ENCODE results near the gene DCHS2. TPM values are rescaled to one million over a fixed set of nuclear protein-coding genes. Genes with fewer than 3 reads are reported as not detected.

Gene DCHS2
- total RNA-seq, 1 donor from 2014 or later, result 0.40 TPM

DNA sequence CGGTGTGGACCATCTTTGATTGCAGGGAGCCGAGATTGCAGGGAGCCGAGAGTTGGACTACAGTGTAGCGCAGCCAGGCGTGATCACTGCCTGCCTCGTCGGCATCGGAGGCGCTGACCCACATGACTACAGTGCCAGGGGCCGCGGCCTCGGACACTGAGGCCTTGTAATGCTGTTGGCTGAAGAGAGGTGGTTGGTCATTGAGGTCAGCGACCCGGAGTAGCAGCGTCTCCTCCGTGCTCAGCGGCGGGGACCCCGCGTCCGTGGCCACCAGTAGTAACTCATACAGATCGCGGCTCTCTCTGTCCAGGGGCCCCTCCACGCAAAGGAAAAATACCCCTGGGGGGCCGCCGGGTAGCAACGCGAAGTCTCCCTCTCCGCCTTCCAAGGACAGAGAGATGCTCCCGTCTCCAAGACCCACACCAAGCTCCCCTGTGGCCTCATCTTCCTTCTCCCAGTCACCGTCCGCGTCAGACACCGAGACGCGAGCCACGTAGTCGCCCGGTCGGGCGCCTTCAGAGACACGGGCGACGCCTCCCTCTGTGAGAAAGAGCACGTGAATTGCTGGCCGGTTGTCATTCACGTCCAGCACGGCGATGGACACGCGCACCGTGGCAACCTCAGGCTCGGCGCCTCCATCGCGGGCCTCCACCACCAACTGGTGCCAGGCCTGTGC, 1.9 kb downstream of the DCHS2 start:
- DNase-seq (ENCODE audit: low read depth in 2 of 2), result no peak

DNA sequence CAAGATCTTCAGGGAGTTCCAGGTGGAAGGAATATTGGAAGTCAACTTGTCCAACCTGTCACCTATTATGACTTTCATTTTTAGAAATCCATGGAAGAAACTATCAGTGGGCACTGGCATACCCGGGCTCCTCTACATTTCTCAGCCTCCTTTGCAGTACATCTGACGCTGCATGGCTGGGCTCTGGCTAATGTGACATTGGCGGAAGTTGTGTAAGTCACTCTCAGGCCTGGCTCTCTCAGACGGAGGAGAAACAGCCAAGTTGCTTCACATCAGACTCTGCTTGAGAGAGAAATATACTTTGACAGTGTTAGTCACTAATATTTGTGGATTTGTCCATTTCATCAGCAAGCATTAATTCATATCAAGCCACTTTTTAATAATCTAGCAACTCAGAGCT, 4.5 kb downstream of the DCHS2 start:
- no peak for DNase-seq (ENCODE audit: low read depth in 2 of 2)

DNA sequence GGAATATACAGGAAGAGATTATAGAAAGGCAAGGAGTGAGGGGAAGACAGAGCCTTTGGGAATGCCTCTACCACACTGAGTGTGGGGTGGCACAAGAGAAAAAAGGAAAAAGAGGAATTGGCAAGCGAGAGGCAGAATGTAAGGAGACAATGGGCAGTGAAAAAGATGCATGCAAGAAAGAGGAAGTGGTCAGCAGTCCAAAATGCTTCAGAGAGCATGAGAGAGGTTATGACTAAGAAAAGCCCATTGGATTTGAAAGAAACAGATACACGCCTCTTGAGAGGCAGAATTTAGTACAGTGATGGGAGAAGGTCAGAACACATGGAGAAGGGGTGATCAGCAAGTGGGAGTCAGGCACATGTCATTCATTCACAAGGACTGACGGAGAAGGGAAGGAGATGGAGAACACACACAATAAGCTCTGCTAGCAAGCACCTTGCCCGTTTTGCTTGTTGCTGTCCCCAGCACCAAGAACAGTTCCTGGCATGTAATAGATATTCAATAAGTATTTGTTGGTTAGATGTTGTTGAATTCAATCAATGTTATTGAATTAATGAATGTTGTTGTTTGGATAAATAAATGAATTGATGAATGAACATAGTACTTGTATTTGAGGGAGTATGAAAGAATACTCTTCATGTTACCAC, 6.3 kb downstream of the DCHS2 start:
- DNase-seq (ENCODE audit: low read depth in 2 of 2), result no peak

DNA sequence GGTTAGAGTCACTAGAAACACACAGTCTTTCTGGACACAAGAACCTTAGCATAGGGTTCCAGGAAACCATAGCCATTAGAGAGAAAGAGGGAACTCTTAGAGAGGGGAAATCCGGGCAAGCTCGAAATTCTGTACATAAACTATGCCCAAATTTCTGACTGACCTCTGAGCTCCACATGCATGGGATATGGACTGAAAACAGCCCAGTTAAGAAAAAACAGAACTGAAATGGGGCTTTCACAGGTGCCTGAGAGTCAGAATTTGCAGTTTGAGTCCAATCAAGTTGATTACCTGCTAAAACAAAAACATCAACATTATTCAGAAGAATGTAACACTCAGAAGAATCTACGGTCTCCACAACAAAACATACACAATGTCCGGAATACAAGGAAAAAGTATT, 13.1 kb downstream of the DCHS2 start:
- no peak for DNase-seq (ENCODE audit: low read depth in 2 of 2)

DNA sequence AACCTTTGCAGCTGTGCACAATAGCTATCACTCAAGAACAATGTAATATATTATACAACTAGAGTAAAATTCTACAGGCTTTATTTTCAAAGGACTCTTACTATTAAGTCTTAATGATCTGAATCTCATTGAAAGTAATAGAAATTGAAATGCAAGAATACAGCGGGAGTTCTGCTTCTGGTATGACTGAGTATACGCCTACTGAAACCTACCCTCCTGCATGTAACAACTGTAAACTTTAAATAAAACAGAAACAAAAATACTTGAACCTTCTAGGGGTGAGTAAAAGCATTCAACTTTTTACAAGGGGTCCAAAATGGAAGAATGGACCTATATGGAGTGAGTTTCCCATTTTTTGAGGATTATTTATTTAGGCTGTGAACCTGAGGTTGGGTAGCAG, 13.5 kb downstream of the DCHS2 start:
- DNase-seq (ENCODE audit: low read depth in 2 of 2), result no peak

DNA sequence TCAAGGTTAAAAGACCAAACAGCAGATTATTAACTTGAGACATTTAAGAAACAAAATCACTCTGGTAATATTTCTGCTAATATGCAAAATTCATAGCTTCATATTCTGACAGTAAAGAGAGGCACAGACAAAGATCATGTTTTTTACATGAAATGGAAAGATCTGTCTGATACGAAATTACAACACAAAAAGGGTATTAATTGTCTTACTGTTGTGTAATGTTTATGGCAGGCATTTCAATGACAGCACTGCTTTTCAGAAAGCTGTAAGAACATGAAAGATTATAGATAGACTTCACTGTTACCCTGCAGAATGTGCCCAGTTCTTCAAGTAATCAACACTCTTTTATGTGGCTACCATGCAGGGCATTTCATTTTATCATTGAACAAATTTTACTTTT, 15.4 kb downstream of the DCHS2 start:
- DNase-seq (ENCODE audit: low read depth in 2 of 2), result no peak

DNA sequence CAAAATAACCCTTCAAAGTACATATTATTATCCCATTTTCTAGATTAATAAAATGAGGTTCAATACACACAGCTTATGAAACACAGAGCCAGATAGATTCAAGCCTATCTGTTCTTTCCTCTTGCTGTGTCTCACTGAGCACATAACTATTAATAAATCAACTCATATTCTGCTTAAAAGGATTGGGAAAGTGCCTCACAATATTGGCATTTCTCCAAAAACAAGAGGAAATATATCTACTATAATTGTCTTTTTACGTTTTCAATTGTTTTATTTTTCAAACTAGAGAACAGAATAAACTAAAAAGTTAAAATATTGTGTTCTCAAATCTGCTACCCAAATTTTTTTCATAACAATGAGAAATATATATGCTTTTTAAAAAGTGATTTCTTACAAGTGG, 15.8 kb downstream of the DCHS2 start:
- DNase-seq (ENCODE audit: low read depth in 2 of 2), result peak in 1 of 2 donors; percentile 55

DNA sequence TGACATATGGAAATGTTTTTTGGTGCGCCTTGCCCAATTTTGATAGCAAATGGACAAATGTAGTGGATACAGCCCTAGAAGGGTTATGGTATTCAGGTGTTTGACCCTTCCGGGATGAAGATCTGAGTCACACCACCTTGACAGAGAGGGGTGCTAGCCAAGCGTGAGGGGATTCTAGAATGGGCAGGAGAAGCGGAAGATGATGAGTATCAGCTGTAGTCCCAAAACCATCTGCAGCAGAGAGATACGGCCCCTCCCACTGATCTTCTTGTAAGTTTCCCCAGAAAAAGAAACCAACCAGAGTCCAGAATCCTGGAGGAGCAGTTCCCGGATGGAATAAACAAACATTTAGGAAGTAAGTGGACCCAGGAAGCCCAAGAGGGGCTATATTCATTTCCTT, 18.1 kb downstream of the DCHS2 start:
- DNase-seq (ENCODE audit: low read depth in 2 of 2), result no peak

DNA sequence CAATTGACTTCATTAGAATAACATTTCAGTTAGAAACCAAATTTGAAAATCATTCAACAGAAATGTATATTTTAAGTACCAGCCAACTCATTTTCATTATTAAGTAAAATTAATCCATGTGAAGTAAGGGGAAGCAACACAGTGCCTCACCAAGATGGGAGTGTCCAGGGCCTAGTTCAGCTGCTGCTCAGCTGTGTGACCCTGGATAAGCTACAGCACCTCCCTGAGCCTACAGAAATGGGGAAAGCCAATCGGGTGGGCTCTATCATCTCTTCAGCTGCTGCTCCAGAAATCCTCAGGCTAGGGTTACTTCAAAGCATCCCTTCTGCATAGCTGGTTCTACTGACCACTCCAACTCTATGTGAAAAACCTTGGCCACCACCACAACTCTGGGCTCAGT, 18.7 kb downstream of the DCHS2 start:
- no peak for DNase-seq (ENCODE audit: low read depth in 2 of 2)

DNA sequence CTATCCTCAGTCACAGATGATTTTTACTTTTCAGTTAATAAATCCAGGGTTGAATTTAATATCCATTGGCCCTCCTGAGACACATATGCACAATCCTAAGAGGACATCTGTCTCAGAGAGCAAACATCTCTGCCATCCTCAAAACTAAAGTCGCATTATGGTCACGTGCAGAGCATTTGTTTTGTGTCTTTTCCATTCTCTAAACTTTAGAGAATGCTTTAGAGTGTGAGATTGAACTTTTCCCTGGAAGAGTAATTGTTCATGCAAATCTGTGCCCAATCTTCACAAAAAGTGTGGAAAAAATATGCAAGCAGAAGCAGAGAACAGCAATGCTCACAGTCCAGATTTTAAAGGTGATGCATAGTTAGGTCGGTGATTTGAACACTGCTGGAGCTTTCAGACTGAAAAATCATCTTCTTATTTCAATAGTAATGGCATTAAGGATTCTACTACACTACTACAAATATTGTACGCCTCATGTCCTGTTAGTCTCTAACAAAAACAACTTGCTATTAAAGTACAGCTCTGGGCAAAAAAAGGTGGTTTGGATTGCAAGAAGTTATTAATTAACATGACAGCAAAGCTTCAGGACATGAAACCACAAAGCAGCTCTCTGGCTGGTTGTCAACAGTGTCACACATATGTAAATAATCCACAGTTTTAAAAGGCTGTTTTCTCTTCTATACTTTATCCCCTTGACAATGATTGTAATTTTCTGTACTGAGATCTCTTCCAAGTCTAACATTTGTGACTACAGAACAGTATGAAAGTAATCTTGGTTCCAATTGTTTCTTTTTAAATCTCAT, 19.9 kb downstream of the DCHS2 start:
- DNase-seq (ENCODE audit: low read depth in 2 of 2), result no peak

DNA sequence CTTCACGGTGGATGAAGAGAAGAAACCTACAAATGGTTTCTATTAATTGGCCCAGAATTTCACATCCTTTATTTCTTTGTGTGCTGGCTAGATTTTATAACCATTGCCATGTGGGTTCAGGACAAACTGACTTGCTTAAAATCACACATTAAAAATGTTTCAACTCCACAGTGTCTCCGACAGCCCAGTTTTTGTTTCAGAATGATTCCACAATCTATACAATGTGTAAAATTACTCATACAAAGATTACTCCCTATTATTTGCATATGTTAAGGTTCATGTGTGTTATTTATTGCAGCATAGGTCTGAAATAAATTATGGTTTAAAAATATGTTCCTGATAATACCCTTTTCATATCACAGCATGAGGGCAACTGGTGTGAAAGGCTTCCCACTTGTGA, 20.6 kb downstream of the DCHS2 start:
- no peak for DNase-seq (ENCODE audit: low read depth in 2 of 2)

DNA sequence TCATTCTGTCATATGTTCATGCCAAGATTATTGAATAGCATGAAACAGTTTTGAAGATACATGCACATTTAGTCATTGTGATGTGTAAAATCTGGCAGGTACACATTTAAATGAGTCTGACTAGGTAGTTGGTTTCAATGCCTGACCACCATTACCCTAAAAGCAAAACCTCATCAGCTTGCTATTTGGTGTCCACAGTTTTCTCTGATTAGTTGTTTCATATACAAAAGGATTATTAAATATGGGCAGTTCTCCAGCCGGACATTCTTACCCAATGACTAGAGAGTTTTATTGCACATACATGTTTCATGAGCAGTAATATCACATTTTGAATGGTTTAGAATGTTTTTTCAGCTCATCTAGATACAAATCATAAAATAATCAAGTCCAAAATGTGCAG, 23.7 kb downstream of the DCHS2 start:
- DNase-seq (ENCODE audit: low read depth in 2 of 2), result no peak

DNA sequence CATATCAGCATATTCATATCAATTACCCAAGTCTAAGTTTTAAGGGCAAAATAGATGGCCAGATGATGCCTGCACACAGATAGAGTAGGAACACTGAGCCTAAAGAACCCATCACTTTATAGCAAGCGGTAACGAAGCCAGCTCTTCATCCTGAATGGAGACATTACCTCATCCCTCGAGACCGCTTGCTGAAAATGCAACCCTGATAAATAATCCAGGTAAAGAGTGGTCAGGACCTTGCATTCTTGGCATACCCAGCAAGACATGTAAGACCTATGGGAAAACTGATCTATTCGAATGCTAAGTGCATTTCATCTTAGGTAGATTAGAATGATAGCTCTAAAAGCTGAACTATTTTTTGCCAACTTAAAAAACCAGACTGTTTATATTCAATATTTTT, 25.3 kb downstream of the DCHS2 start:
- DNase-seq (ENCODE audit: low read depth in 2 of 2), result no peak

DNA sequence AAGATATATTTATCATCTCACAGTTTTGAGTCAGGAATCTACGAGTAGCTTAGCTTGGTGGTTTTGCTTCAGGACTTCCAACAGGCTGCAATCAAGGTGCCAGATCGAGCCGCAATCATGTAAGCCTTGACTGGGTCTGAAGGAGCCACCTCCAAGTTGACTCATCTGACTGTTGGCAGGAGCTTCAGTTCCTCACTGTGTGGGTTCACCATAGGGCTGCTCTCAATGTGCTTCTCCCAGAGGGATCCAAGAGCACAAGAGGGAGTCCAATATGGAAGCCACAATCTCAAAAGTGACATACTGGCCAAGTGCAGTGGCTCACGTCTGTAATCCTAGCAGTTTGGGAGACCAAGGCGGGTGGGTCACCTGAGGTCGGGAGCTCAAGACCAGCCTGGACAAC, 26.5 kb downstream of the DCHS2 start:
- no peak for DNase-seq (ENCODE audit: low read depth in 2 of 2)

DNA sequence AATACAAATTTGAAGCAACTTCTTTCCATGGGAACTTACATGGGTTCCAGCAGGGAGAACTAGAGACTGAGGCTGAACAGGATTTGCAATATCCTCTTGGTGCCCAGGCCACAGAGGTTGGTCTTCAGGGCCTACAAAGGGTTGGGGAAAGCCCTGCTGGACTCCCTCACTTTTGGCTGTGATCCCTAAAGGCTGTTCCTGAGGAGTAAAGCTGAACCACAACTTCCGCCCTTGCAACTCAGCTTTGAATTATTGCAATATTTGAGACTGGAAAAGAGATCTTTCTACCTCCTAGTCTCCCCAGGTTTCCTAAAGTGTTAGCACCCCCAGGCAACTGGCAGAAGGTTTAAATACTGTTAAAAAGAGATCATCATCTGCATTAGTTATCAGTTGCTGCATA, 26.9 kb downstream of the DCHS2 start:
- DNase-seq (ENCODE audit: low read depth in 2 of 2), result no peak

DNA sequence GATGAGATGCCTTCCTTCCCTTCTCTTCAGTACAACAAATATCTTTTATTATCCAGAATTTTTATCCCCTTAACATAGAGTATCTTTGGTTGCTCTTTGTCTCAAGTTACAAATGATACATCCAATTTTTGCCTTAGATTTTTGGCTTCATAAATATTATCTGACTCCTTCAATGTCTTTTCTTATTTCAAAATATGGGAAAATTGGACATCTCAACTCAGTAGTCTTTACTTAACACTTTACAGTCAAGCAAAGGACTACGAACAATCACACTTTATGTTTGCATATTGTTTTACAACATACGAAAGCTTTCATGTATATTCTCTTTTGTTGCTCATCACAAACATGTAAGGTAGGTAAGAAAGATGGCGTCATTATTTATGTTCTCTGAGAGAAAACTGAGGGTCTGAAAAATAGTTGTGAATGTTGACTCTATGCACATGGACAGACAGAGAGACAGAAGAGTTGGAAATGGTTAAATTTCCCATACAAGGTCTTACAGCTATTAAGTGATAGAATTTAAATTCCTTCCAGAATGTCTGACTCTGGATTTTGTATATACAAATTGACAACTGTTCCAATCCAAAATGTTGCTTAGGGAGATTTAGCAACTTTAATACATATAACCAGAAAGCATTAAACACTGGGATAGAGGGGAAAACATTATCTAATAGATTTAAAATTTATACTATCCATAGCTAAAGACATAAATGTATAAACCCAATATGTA, 29.4 kb downstream of the DCHS2 start:
- DNase-seq (ENCODE audit: low read depth in 2 of 2), result no peak

DNA sequence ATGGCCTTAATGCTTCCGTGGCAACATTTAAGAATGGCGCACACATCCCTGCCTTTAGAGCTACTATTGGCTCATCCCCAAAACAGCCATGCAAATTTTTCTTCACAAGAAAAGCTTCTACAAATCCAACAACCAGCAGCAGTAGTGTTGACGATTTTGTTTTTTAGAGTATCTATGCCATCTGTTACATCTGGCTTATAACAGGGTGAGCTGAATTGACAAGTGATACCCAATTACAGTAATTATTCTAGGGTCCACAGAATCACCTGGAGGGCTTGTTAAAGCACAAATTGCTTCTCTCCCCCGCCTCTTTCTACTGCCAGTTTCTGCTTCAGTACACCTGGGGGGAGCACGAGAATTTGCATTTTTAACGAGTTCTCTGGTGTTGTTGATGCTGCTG, 34.1 kb downstream of the DCHS2 start:
- DNase-seq (ENCODE audit: low read depth in 2 of 2), result no peak

DNA sequence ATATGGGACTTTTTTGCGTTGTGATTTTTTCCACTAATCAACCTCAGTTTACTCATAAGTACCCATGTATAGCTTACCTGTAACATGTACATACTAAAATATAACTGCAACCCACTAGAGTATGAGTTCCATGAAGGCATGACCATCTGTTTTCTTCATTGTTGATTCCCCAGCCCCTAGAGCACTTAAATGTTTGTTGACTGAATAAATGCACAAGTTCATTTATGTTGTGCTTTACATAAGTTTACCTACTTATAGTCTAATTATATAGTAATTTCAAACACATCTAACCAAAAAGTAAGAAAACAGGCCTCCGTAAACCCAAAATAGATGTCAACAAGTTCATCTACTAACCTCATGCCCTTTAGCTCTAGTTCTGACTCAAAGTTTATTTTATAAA, 34.7 kb downstream of the DCHS2 start:
- DNase-seq (ENCODE audit: low read depth in 2 of 2), result no peak

DNA sequence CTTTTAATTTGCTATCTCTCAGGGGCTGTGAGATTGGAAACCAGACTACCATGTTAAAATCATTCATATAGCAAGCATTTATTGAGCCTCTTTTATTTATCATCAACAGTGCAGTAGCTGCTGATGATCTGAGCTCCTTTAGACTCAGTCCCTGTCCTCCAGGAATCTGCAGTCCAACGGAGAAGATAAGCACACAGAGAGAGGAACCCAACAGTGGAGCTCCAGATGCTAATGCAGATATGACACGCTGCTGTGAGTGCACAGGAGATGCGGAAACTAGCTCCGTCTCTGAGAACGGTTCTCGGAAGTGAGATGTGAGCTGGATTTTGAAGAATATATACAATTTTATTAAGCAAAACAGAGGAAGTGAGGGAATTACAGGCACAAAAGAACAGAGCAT, 35.4 kb downstream of the DCHS2 start:
- DNase-seq (ENCODE audit: low read depth in 2 of 2), result no peak

DNA sequence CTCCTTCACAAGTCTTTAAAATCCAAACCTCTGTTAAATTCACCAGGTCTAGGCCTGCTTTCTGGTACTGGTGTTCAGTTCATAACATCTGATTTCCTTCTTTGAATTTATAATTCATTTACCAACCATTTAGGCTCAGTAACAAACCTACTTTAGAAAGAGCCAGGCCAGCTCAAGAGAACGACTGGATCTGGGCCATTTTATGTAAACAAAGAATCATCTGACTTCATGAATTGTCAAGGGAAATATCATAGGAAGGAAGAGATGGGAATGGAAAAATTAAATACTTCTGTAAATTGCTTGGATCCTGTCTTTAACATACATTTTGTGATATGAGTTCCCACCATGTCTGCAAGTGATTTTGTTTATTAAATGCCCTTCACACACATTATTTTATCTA, 36.5 kb downstream of the DCHS2 start:
- DNase-seq (ENCODE audit: low read depth in 2 of 2), result peak in 1 of 2 donors; percentile 0

DNA sequence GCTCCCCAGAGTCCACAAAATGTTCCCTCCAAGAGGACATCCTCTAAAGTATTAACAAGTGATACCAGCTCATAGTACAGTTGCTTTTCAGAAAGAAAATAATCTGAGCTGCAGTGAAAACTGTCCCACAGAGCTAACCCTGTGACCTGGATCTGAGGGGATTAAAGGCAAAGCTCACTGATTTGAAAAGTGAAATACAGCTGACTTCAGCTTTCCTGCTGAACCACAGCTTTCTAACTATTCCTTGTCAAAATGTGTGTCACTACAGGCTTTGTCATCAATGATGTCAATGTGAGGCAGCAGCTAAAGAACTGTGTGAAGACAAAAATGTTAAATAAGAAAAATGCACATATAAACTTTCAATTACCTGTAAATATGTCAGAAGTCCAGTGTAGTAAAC, 36.9 kb downstream of the DCHS2 start:
- DNase-seq (ENCODE audit: low read depth in 2 of 2), result no peak

DNA sequence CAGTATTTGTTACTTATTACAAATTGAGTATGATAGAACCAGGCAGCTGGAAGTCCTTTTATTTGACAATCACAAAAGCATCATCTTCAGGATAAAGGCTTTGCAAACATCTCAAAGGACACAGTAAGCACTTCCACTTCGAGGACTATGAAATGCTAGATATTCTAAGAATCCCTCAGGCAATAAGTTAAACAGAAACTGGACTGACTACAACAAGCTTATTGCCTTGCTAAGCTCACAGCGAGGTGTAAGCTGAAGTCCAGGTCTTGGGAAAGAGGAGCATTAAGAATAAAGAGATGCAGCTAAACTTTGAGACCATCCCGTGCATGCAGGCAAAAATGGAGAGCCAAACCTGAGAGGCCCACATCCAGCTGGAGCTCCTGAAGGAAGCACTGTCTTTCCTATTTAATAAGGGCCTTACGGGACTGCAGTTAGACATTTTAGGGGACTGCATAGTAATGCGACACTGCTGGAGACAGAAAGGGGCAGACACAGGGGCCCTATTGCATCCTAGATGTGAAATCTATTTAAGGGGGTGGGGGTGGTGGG, 38.7 kb downstream of the DCHS2 start:
- DNase-seq (ENCODE audit: low read depth in 2 of 2), result no peak

Data from lung microvascular endothelial cell (primary cell).